HCT116 (cell line): Measurements from ENCODE around the gene RFC4. TPM values are rescaled to one million over a fixed set of nuclear protein-coding genes. Genes with fewer than 3 reads are reported as not detected.

Experiments
- ATAC-seq: fragments of 200-7000 bp; cut with Tn5 transposase; 2 replicates; pipeline ENCODE4 v1.9.1; 2020; ENCODE audit warnings: mild to moderate bottlenecking, moderate library complexity
- BruUV-seq: library from RNA; stranded (reverse); fragments of 400-500 nt; replicated peaks from 2 replicates; lab custom pipeline; 2021; lab: Mats Ljungman, UMichigan
- CTCF ChIA-PET: fragments of 300-600 bp; sonication (Branson Sonifier 250); formaldehyde crosslinking; loops from one replicate; lab custom pipeline; 2021; ENCODE audit warnings: antibody characterized with exemption; lab: Charles Lee
- POLR2A ChIA-PET: fragments of 300-600, 350-600 bp; sonication (Branson Sonifier 250); formaldehyde crosslinking; loops from one replicate; lab custom pipeline; 2021; ENCODE audit warnings: antibody characterized with exemption; lab: Charles Lee
- RAD21 ChIA-PET, 2 experiments: fragments of 300-600 bp; sonication (Branson Sonifier 250); formaldehyde crosslinking; loops; one replicate each; lab custom pipeline; 2023; ENCODE audit warnings: low total read pairs in 2 of 2; ENCODE audit not compliant: uncharacterized antibody in 2 of 2, unreplicated experiment in 2 of 2, low non-redundant PET in 1 of 2; lab: Charles Lee
- DNase-seq: peaks from one replicate; pipeline ENCODE4 v3.0.0-alpha.2; 2010; ENCODE audit warnings: low read depth, low spot score
- H2AFZ ChIP-seq: fragments of 200-600 bp; shearing (Covaris generic), sonication (generic); 2 replicates; pipeline ENCODE4 v1.6.1; 2017; ENCODE audit warnings: low read depth, mixed run types, mixed read lengths, antibody characterized with exemption, low read length; ENCODE audit not compliant: poor library complexity, severe bottlenecking
- H3K27ac ChIP-seq: 2 replicates; pipeline ENCODE4 v1.5.1; 2012; ENCODE audit warnings: low read depth, low read length
- H3K27me3 ChIP-seq: fragments of 200-600 bp; sonication (generic); 2 replicates; pipeline ENCODE4 v1.6.1; 2016; ENCODE audit warnings: mixed run types, low read length, mixed read lengths; ENCODE audit not compliant: insufficient read depth
- H3K36me3 ChIP-seq, 2 experiments: fragments of 200-500 bp in 1 of 2; fragments of 200-600 bp in 1 of 2; sonication (Bioruptor generic) in 1 of 2; sonication (generic) in 1 of 2; 2 replicates each; pipeline versions ENCODE4 v1.5.1 to v1.6.1; 2014 to 2016; ENCODE audit warnings: low read length in 2 of 2, inconsistent platforms in 1 of 2, mixed read lengths in 1 of 2, mixed run types in 1 of 2; ENCODE audit not compliant: insufficient read depth in 2 of 2, control insufficient read depth in 1 of 2
- H3K4me1 ChIP-seq, 2 experiments: fragments of 200-600 bp in 1 of 2; sonication (generic) in 1 of 2; 2 replicates each; pipeline versions ENCODE4 v1.5.1 to v1.6.1; 2012 to 2017; ENCODE audit warnings: low read length in 2 of 2, inconsistent platforms in 1 of 2, mild to moderate bottlenecking in 1 of 2, mixed read lengths in 1 of 2, mixed run types in 1 of 2, moderate library complexity in 1 of 2; ENCODE audit not compliant: insufficient read depth in 2 of 2, control insufficient read depth in 1 of 2
- H3K4me2 ChIP-seq: fragments of 200-600 bp; sonication (generic); 2 replicates; pipeline ENCODE4 v1.6.1; 2017; ENCODE audit warnings: mixed run types, low read length, mixed read lengths
- H3K4me3 ChIP-seq, 2 experiments: fragments of 200-600 bp in 1 of 2; sonication (generic) in 1 of 2; replicated peaks in 1 of 2; 2 replicates each; pipeline ENCODE4 v1.5.1; 2011 to 2016; ENCODE audit warnings: low read length in 2 of 2, control low read depth in 1 of 2, low read depth in 1 of 2, mild to moderate bottlenecking in 1 of 2, mixed read lengths in 1 of 2, mixed run types in 1 of 2
- H3K79me2 ChIP-seq: fragments of 200-600 bp; sonication (generic); 2 replicates; pipeline ENCODE4 v1.6.1; 2017; ENCODE audit warnings: mild to moderate bottlenecking, mixed run types, low read length, moderate library complexity, mixed read lengths; ENCODE audit not compliant: insufficient read depth
- H3K9ac ChIP-seq: fragments of 200-600 bp; sonication (generic); 2 replicates; pipeline ENCODE4 v1.6.1; 2016; ENCODE audit warnings: low read length, mixed read lengths
- H3K9me2 ChIP-seq: fragments of 200-600 bp; sonication (generic), shearing (Covaris generic); 2 replicates; pipeline ENCODE4 v1.6.1; 2017; ENCODE audit warnings: mixed run types, mild to moderate bottlenecking, moderate library complexity; ENCODE audit not compliant: insufficient read depth
- H3K9me3 ChIP-seq, 2 experiments: fragments of 200-500 bp in 1 of 2; fragments of 200-600 bp in 1 of 2; sonication (Bioruptor generic) in 1 of 2; sonication (generic) in 1 of 2; 2 replicates each; pipeline ENCODE4 v1.6.1; 2014 to 2017; ENCODE audit warnings: low read length in 2 of 2, mixed read lengths in 2 of 2, inconsistent platforms in 1 of 2, low read depth in 1 of 2, mild to moderate bottlenecking in 1 of 2, mixed run types in 1 of 2, moderate library complexity in 1 of 2; ENCODE audit not compliant: control insufficient read depth in 1 of 2, insufficient read depth in 1 of 2
- H4K20me1 ChIP-seq: fragments of 200-600 bp; sonication (generic), shearing (Covaris generic); 2 replicates; pipeline ENCODE4 v1.6.1; 2017; ENCODE audit warnings: mixed run types, mild to moderate bottlenecking, moderate library complexity; ENCODE audit not compliant: insufficient read depth
- ATF3 ChIP-seq: IDR thresholded peaks from 2 replicates; pipeline ENCODE4 v1.6.1; 2012
- CBX3 ChIP-seq: IDR thresholded peaks from 2 replicates; pipeline ENCODE4 v1.6.1; 2012; ENCODE audit warnings: low read depth
- CTCF ChIP-seq, 3 experiments: fragments of 200-600 bp in 1 of 3; sonication (generic) in 1 of 3; IDR thresholded peaks in 2 of 3; conservative IDR thresholded peaks in 1 of 3; 2 replicates each; pipeline ENCODE4 v1.5.1; 2012 to 2017; ENCODE audit warnings: low read depth in 2 of 3, low read length in 2 of 3, antibody characterized with exemption in 1 of 3, borderline replicate concordance in 1 of 3, control low read depth in 1 of 3, mild to moderate bottlenecking in 1 of 3, mixed read lengths in 1 of 3, mixed run types in 1 of 3, moderate library complexity in 1 of 3; ENCODE audit not compliant: insufficient read depth in 1 of 3
- EGR1 ChIP-seq: IDR thresholded peaks from 2 replicates; pipeline ENCODE4 v1.6.1; 2012; ENCODE audit warnings: low read depth
- EZH2 ChIP-seq: fragments of 200-600 bp; sonication (generic); IDR thresholded peaks from 2 replicates; pipeline ENCODE4 v1.6.1; 2017; ENCODE audit warnings: antibody characterized with exemption, mixed run types
- FOSL1 ChIP-seq: IDR thresholded peaks from 2 replicates; pipeline ENCODE4 v1.6.1; 2012; ENCODE audit warnings: low read depth
- POLR2AphosphoS5 ChIP-seq: IDR thresholded peaks from 2 replicates; pipeline ENCODE4 v1.6.1; 2011; ENCODE audit warnings: mild to moderate bottlenecking, low read depth, low read length, moderate library complexity
- intact Hi-C: fragments of 100-400 bp; cut with micrococcal nuclease; formaldehyde crosslinking; loops from 2 replicates; pipeline ENCODE4 v1.10.0; 2022
- total RNA-seq: library from RNA; stranded (reverse); gene quantifications from one replicate; pipeline ENCODE4 v1.2.1, GENCODE V29; 2021; ENCODE audit not compliant: unreplicated experiment

RFC4 gene
- total RNA-seq, 1 experiment from 2014 or later = 86.2 TPM

GRCh38 chr3:186839874-186840641, 33.8 kb upstream of the RFC4 start:
- DNase-seq = no peak
- no peaks in the 10 kb centered on the region for H4K20me1 ChIP-seq
- no peaks in the 10 kb centered on the region for H3K9me3 ChIP-seq
- H3K9ac ChIP-seq = no peak overlapping the region
- ATAC-seq = no peak
- H3K36me3 ChIP-seq = no peaks in the 10 kb centered on the region
- no peak overlapping the region for H2AFZ ChIP-seq
- TF ChIP-seq EGR1 = no peak
- TF ChIP-seq EZH2 = no peak
- TF ChIP-seq CBX3 = no peak
- TF ChIP-seq FOSL1 = no peak
- TF ChIP-seq POLR2AphosphoS5 = no peak
- no peak for TF ChIP-seq CTCF (IDR thresholded peaks at IDR 0.05 in 2 of 3, conservative IDR thresholded peaks at IDR 0.05 in 1 of 3; ENCODE audit: borderline replicate concordance in 1 of 3, insufficient read depth in 1 of 3, low read depth in 2 of 3, low read length in 2 of 3)
- TF ChIP-seq ATF3 = no peak
- CTCF ChIA-PET = no interaction called here
- no peak overlapping the region for H3K27ac ChIP-seq
- no peak overlapping the region for H3K4me3 ChIP-seq
- RAD21 ChIA-PET = no interaction called here
- POLR2A ChIA-PET = no interaction called here
- H3K4me1 ChIP-seq = no peaks in the 10 kb centered on the region
- H3K79me2 ChIP-seq = no peaks in the 10 kb centered on the region
- H3K9me2 ChIP-seq = no peaks in the 10 kb centered on the region
- H3K27me3 ChIP-seq = no peaks in the 10 kb centered on the region
- intact Hi-C loops = loop anchor here (10.0 kb wide), 2 partner anchors 455 to 875 kb away; partner anchors contain the start of gene MASP1
- no TSS peak for BruUV-seq
- no peak overlapping the region for H3K4me2 ChIP-seq
